Measurements from ENCODE around the gene XNDC1N.
A peak's percentile ranks its signal among the peaks of the same experiment; 100 is the strongest.

XNDC1N gene, protein sequence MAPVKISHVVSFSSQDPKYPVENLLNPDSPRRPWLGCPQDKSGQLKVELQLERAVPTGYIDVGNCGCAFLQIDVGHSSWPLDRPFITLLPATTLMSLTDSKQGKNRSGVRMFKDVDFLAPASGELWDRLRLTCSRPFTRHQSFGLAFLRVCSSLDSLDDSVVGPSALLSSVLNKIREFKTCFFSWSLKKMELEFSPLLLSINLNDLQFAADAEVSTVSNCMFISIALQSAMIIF

DNA sequence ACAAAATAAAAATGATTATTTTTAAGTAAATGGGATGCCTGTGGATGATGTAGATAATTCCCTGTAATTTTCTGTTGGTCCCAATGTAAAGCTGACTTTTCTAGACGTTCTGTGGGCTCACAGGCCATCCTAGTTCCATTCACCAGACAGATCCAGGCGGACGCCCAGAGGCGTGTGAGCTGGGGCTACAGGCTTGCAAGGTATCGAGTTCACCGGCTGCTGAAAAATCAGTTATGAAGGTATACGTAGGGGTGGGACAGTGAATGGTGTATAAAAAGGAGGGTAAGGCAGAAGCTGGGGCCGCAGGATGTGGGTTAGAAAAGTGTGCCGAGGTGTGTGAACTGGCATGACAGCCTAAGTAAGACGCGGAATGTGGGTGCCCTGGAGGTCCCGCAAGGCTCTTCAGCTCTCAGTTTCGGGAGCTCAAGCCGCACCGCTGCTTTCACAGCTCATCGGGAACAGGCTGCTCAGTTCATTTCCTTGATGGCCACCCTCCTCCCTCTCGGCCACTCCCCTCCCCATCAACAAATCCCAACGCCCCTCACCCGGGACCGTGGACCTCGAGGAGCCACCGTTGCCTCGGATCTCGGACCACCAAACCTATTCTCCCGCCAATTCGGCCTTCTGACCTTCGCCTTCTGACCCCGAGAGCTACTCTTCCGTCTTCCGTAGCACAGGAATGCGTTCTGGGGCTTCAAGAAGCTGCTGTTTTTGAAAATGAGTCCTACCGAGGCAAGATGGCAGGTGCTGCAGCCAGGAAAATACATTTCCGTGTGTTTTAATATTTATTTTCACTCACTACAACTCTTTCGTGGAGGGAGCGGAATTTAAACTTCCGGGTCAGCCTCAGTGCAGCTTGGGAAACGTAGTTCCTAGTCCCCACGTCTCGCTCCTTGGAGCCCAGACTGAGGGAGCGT lies at the start of gene XNDC1N:
Gene XNDC1N, minus strand, starts transcription at position 775 of the 917 bp plus-strand sequence. CDS start 5,241 bp downstream, outside the sequence.
- TF ChIP-seq, protein P1, sequence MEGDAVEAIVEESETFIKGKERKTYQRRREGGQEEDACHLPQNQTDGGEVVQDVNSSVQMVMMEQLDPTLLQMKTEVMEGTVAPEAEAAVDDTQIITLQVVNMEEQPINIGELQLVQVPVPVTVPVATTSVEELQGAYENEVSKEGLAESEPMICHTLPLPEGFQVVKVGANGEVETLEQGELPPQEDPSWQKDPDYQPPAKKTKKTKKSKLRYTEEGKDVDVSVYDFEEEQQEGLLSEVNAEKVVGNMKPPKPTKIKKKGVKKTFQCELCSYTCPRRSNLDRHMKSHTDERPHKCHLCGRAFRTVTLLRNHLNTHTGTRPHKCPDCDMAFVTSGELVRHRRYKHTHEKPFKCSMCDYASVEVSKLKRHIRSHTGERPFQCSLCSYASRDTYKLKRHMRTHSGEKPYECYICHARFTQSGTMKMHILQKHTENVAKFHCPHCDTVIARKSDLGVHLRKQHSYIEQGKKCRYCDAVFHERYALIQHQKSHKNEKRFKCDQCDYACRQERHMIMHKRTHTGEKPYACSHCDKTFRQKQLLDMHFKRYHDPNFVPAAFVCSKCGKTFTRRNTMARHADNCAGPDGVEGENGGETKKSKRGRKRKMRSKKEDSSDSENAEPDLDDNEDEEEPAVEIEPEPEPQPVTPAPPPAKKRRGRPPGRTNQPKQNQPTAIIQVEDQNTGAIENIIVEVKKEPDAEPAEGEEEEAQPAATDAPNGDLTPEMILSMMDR (IDR thresholded peaks at IDR 0.05; ENCODE audit: control extremely low read depth, extremely low read depth, low read depth, missing control alignments): no peak
- CTCF ChIA-PET: interaction anchor here (0.6 to 5.0 kb wide), 16 partner anchors 8 to 217 kb away, joined by 3 to 24 read pairs (median 3); no protein-coding TSS in a partner anchor
- peak; percentile 81 for DNase-seq (ENCODE audit: extremely low spot score)
- POLR2A ChIA-PET: interaction anchor here (0.5 to 0.6 kb wide), 2 partner anchors 460 to 791 kb away, joined by 6 to 10 read pairs; no protein-coding TSS in a partner anchor

DNA sequence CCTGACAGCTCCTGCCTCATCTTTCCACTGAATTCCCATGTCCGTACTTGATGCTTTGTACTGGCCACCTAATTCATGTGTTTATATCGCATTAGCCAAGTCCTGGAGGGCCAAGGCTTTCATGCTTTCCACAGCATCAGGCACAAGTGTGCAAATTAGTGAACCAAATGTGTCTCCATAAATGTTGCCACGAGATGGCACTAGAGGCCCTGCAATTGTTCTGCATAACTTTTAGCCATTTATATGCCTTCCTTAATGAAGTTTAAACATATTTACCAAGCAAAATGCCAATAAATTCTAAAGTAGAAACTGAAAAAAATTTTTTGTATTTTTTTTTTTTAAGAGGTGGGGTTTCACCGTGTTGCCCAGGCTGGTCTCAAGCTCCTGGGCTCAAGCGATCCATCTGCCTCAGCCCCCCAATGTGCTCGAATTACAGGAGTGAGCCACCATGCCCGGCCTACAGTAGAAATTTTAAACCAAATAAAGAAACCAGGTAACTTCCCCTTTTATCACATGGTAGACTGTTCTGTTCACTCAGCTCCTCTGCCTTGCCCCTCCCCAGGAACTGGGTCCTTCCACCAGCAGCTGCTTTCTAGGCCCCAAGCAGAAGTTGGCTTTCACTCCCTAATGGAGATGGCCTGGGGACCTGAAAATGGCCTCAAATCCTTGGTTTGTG lies 49.5 kb upstream of the XNDC1N start:
- ChIA-PET CTCF (interaction anchor here (0.9 to 5.2 kb wide), 33 partner anchors 9 to 454 kb away, joined by 3 to 101 read pairs (median 7); partner anchors contain the start of genes ANAPC15, IL18BP, RNF121 and XNDC1N), POLR2A (interaction anchor here (0.8 kb wide), 1 partner anchor 38 kb away, joined by 3 read pairs; no protein-coding TSS in a partner anchor)
- DNase-seq (ENCODE audit: extremely low spot score): peak; percentile 59
- TF ChIP-seq, protein P1 (IDR thresholded peaks at IDR 0.05; ENCODE audit: control extremely low read depth, extremely low read depth, low read depth, missing control alignments): peak; percentile 73

DNA sequence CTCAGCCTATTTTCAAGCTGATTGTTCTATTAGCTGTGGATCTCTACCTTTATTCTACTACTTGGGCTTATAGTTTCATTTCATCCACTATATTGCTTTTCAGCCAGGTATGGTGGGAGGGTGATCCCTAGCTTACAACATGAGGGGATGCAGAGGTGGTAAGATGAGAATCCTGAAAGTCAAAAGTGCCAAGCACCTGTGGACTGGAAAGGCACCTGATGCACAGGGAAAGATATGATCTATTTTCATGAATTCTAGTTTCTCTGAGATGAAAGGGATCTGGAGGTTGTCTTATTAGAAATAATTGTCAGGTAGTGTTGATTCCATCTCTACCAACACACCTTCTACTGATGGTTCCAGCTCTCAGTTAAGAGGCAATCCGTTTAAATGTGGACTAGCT lies 48.7 kb upstream of the XNDC1N start:
- ChIA-PET CTCF (interaction anchor here (0.9 to 5.2 kb wide), 38 partner anchors 8 to 454 kb away, joined by 3 to 101 read pairs (median 5); partner anchors contain the start of genes ANAPC15, IL18BP, RNF121 and XNDC1N), POLR2A (interaction anchor here (0.6 kb wide), 1 partner anchor 58 kb away, joined by 3 read pairs; no protein-coding TSS in a partner anchor)
- TF ChIP-seq, protein P1 (IDR thresholded peaks at IDR 0.05; ENCODE audit: control extremely low read depth, extremely low read depth, low read depth, missing control alignments): no peak
- DNase-seq (ENCODE audit: extremely low spot score): no peak

DNA sequence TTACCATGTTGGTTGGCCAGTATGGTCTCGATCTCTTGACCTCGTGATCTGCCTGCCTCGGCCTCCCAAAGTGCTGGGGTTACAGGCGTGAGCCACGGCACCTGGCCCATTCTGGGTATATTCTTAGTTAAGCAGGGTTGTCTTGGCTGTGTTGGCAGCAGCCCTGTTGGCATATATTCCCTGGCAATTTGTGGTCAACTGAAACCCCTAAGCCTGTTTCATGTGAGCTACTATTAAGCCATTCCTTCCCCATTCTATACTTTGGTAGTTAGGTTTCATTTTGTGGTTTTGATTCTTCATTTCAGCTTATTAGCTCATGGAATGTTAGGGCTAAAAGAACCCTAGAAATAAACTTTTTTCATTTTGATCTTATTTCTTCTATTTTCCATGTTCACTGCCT lies 48.2 kb upstream of the XNDC1N start:
- CTCF ChIA-PET: interaction anchor here (0.9 to 5.2 kb wide), 28 partner anchors 8 to 455 kb away, joined by 3 to 101 read pairs (median 5); partner anchors contain the start of genes ANAPC15, IL18BP, RNF121 and XNDC1N
- POLR2A ChIA-PET: interaction anchor here (0.6 kb wide), 1 partner anchor 58 kb away, joined by 3 read pairs; no protein-coding TSS in a partner anchor
- no peak for DNase-seq (ENCODE audit: extremely low spot score)
- TF ChIP-seq, protein P1 (IDR thresholded peaks at IDR 0.05; ENCODE audit: control extremely low read depth, extremely low read depth, low read depth, missing control alignments): no peak

DNA sequence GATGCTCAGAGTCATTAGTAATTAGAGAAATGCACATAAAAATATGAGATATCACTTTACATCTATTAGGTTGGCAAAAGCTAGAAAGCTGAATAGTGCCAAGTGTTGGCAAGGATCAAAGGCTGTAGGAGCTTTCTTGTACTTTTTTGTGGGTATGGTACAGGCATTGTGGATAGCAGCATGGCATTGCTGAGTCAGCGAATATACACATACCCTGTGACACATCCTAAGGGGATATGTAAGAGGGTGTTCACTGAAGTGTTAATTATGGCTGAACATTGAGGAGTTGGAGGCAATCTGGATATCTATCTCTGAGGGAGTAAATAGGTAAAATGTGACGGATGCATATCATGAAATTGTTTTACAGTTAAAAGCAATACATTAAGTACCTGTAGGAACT lies 43.3 kb upstream of the XNDC1N start:
- ChIA-PET POLR2A (no interaction called here), CTCF (interaction anchor here (1.3 to 2.5 kb wide), 5 partner anchors 14 to 172 kb away, joined by 3 to 9 read pairs (median 4); no protein-coding TSS in a partner anchor)
- DNase-seq (ENCODE audit: extremely low spot score): no peak
- TF ChIP-seq, protein P1 (IDR thresholded peaks at IDR 0.05; ENCODE audit: control extremely low read depth, extremely low read depth, low read depth, missing control alignments): no peak

All from GM10248 (cell line).